Raji (cell line): ENCODE results near the gene ARAP2.

Source experiments
- POLR2A ChIP-seq: IDR thresholded peaks from 2 replicates; pipeline ENCODE4 v1.6.1; 2011; ENCODE audit warnings: low read depth, low read length, control low read depth; ENCODE audit not compliant: insufficient read depth

ARAP2 gene

GRCh38 chr4:36235306-36235705, 9.0 kb downstream of the ARAP2 start:
- TF ChIP-seq POLR2A, result no peak

GRCh38 chr4:36233567-36234266, 10.6 kb downstream of the ARAP2 start:
- TF ChIP-seq POLR2A, result no peak

GRCh38 chr4:36230534-36230933, 13.8 kb downstream of the ARAP2 start:
- no peak for TF ChIP-seq POLR2A

- no peak for TF ChIP-seq POLR2A
Measured at GRCh38 chr4:36227913-36228312, 16.4 kb downstream of the ARAP2 start.

- TF ChIP-seq POLR2A, result no peak
Measured at GRCh38 chr4:36226430-36227227, 17.7 kb downstream of the ARAP2 start.

- no peak for TF ChIP-seq POLR2A
Measured at GRCh38 chr4:36224972-36225903, 19.1 kb downstream of the ARAP2 start.

GRCh38 chr4:36222702-36223101, 21.6 kb downstream of the ARAP2 start:
- no peak for TF ChIP-seq POLR2A

- TF ChIP-seq POLR2A, result no peak
Measured at GRCh38 chr4:36220776-36221175, 23.5 kb downstream of the ARAP2 start.

GRCh38 chr4:36218121-36218520, 26.2 kb downstream of the ARAP2 start:
- TF ChIP-seq POLR2A, result no peak

- TF ChIP-seq POLR2A, result no peak
Measured at GRCh38 chr4:36215627-36216026, 28.7 kb downstream of the ARAP2 start.

- no peak for TF ChIP-seq POLR2A
Measured at GRCh38 chr4:36214735-36215485, 29.4 kb downstream of the ARAP2 start.

GRCh38 chr4:36213977-36214376, 30.3 kb downstream of the ARAP2 start:
- no peak for TF ChIP-seq POLR2A

GRCh38 chr4:36211084-36211483, 33.2 kb downstream of the ARAP2 start:
- no peak for TF ChIP-seq POLR2A

- TF ChIP-seq POLR2A, result no peak
Measured at GRCh38 chr4:36209941-36210649, 34.2 kb downstream of the ARAP2 start.
